Measurements from ENCODE around the gene WDR91.

- TF ChIP-seq TCF7L2 (IDR thresholded peaks at IDR 0.05; ENCODE audit: low read depth, low read length) (no peak), REST (IDR thresholded peaks at IDR 0.05; ENCODE audit: insufficient read depth in 1 of 2, low read depth in 2 of 2, low read length in 1 of 2) (no peak)
These were observed 61.1 kb downstream of the WDR91 start for GRCh38 chr7:135150072-135150782.
